Esophagus squamous epithelium (tissue), 4 donors: ENCODE results near the gene C2.
"Not testable (repeated sequence)": the region's sequence is repeated elsewhere in the genome, so short reads cannot be mapped to it uniquely, and the experiment has no call there.

Experiments used
- POLR2A ChIP-seq, 4 donors: fragments of 450-650 bp; IDR thresholded peaks; one replicate each; pipeline ENCODE4 v1.6.1; 2017; ENCODE audit warnings: antibody characterized with exemption in 4 of 4, mild to moderate bottlenecking in 4 of 4, moderate library complexity in 3 of 4
- TF ChIP-seq, protein P1 (sequence below), 6 experiments: fragments of 450-650 bp in 4 of 6; fragments of 200-600 bp in 2 of 6; sonication (generic) in 2 of 6; IDR thresholded peaks; one replicate each; pipeline ENCODE4 v1.5.1; 2016 to 2019; ENCODE audit warnings: antibody characterized with exemption in 6 of 6, mild to moderate bottlenecking in 4 of 6, moderate library complexity in 4 of 6

- TF ChIP-seq POLR2A (IDR thresholded peaks at IDR 0.05) = not testable (repeated sequence)
- TF ChIP-seq, protein P1, sequence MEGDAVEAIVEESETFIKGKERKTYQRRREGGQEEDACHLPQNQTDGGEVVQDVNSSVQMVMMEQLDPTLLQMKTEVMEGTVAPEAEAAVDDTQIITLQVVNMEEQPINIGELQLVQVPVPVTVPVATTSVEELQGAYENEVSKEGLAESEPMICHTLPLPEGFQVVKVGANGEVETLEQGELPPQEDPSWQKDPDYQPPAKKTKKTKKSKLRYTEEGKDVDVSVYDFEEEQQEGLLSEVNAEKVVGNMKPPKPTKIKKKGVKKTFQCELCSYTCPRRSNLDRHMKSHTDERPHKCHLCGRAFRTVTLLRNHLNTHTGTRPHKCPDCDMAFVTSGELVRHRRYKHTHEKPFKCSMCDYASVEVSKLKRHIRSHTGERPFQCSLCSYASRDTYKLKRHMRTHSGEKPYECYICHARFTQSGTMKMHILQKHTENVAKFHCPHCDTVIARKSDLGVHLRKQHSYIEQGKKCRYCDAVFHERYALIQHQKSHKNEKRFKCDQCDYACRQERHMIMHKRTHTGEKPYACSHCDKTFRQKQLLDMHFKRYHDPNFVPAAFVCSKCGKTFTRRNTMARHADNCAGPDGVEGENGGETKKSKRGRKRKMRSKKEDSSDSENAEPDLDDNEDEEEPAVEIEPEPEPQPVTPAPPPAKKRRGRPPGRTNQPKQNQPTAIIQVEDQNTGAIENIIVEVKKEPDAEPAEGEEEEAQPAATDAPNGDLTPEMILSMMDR (IDR thresholded peaks at IDR 0.05) = not testable (repeated sequence)
Measured at GRCh38 chr6:31994421-31994820, 66.9 kb downstream of the C2 start.
